ENCODE data around the gene RNU1-1. TPM values are rescaled to one million over a fixed set of nuclear protein-coding genes. Genes with fewer than 3 reads are reported as not detected.
"Not testable (repeated sequence)": the region's sequence is repeated elsewhere in the genome, so short reads cannot be mapped to it uniquely, and the experiment has no call there.

RNU1-1 gene
- total and polyA plus RNA-seq, 7 donors, result under 0.01 TPM; not detected in 3

DNA sequence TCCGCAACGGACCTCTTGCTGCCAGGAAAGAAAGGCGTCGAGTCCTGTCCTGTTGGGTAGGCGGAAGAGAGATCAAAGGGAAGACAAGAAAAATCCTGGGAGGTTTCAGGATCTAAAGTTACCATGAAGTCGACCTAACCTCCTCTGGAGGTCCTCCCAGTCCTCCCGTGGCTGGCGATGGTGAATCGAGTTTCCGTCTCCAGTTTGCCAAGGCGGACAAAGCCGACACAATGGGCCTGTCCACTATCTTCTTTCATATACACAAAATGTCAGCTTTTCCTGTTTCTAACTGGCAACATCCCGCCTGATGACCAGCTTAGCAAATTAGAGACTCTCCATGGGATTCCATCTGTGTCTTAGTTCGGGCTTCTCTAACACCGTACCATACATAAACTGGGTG, 22.7 kb upstream of the RNU1-1 start:
- Histone ChIP-seq H3K27me3 (peaks cover 0 to 35% (median 21%) of the 10 kb centered on the region in 3 donors), H3K4me1 (peaks cover 0 to 11% (median 7%) of the 10 kb centered on the region in 4 donors)
- H3K36me3 ChIP-seq; DNase-seq; H3K9me3 ChIP-seq; intact Hi-C loops (cut with DNase I); H3K4me3 ChIP-seq; H3K27ac ChIP-seq: not testable (repeated sequence)
- WGBS, 2 donors, result 86 to 88% methylated on average over 15 of the region's 15 CpGs

DNA sequence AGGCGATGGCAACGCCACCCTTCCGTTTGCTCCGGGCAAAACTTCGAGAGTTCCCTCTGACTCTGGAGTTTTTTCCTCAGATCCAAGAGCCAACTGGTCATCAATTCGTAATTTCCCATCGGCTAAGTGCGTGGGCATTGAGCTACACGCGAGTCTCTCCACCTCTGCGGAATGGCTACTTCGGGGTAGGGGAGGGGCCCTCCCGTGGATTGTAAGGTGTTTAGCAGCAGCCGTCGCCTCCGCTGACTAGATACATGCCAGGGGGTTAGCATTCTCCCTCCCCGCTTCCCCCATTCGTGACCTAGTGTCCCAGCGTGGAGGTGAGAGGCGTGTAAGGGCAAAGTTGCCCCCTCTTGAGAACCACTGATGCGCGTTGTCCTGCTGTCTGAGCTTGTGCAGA, 21.8 kb upstream of the RNU1-1 start:
- DNase-seq, result not testable (repeated sequence)

DNA sequence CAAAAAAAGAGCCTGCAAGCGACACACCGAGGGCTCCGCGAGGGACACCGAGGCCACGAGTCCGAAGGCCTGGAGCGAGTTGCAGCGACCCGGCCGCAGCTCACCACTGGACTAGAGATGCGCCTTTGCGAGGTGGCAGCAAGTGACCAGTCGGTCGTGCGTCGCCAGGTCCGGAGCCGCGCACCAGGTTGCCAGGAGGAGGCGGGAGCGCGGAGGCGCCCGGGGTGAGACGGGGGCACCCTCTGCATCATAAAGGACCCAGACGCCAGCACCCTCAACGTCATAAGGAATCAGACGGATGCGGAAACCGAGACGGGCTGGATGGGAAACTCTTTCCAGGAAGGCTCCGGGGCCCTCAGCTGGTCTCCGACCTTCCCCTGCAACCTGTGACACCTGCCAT, 21.4 kb upstream of the RNU1-1 start:
- intact Hi-C loops (cut with DNase I); H3K27ac ChIP-seq; H3K36me3 ChIP-seq; H3K9me3 ChIP-seq: not testable (repeated sequence)
- WGBS, 2 donors, result 18 to 28% methylated on average over 34 of the region's 34 CpGs
- Histone ChIP-seq H3K4me1 (peaks cover 0 to 11% (median 7%) of the 10 kb centered on the region in 4 donors), H3K4me3 (peak overlapping the region in 1 of 4 donors; percentile 19), H3K27me3 (peaks cover 0 to 42% (median 34%) of the 10 kb centered on the region in 3 donors)
- peak; percentile 65 for DNase-seq

More for the DNA sequence above, 21.8 kb upstream of the RNU1-1 start:
- H3K27ac ChIP-seq; H3K9me3 ChIP-seq; intact Hi-C loops (cut with DNase I); H3K36me3 ChIP-seq: not testable (repeated sequence)
- Histone ChIP-seq H3K4me3 (peak overlapping the region in 1 of 4 donors; percentile 19), H3K4me1 (peaks cover 0 to 11% (median 7%) of the 10 kb centered on the region in 4 donors), H3K27me3 (peaks cover 0 to 42% (median 30%) of the 10 kb centered on the region in 3 donors)
- 63 to 73% methylated on average over 22 of the region's 22 CpGs for WGBS, 2 donors

DNA sequence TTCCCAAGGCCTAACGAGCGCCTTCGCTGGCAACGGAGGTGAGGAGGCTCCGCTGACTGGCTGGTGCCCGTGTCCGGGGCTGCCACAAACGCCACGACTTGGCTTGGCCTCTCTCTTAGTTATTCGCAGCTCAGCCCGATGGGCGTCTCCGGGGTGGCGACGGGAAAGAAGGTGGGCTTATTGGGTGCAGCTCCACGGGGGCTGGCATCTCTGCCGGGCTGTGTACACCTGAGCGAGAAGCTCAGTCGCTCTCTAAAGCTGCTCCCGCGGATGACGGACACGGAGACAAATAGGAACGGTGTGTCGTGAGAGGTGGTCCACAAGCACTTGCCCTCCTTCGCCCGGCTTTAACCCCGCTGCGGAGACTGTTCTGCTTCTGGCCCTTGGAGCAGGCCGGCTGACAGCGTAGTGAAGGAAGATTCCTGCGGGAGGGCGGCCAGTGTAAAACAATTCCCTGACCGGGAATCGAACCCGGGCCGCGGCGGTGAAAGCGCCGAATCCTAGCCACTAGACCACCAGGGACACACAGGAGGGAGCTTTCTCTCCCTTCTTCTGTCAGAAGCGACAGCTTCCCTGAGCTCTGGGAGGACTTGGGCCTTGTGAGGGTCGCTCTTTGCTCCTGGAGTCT, 20.9 kb upstream of the RNU1-1 start:
- H3K27ac ChIP-seq; H3K9me3 ChIP-seq; H3K36me3 ChIP-seq; intact Hi-C loops (cut with DNase I): not testable (repeated sequence)
- peak; percentile 83 for DNase-seq
- peaks cover 0 to 11% (median 7%) of the 10 kb centered on the region in 4 donors for H3K4me1 ChIP-seq
- peak overlapping the region in 2 of 4 donors; percentile 10 to 19 for H3K4me3 ChIP-seq
- peaks cover 0 to 46% (median 39%) of the 10 kb centered on the region in 3 donors for H3K27me3 ChIP-seq
- WGBS, 2 donors, result 3 to 21% methylated on average over 31 to 32 of the region's 43 CpGs

DNA sequence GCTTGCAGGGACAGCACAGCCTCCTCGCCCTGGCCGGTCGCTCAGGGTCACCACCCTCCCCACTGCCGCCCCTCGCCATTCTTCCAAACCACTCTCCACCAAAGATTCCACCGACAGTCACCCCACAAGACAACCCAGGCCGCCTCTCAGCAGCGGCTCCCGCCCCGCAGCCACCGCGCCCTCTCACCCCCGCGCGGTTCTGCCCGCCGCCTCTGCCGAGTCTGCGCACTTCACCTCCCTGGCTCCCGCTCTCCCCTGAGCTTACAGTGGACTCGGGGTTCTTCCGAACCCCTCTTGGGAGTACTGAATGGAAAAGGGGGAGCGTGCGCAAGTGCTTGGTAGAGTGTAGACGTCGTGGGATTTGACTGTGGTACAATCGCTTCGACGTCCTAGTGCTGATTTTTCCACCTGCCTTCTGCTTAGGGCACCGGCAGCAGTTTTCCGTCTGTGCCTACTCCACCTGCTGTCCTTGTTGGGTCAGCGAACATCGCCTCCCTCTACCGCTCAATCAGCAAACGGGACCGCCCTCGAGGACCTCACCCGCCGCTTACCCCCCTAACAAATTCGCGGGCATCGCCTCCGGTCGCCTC, 20.2 kb upstream of the RNU1-1 start:
- peak; percentile 66 for DNase-seq
- H3K36me3 ChIP-seq; H3K27ac ChIP-seq; intact Hi-C loops (cut with DNase I); H3K9me3 ChIP-seq: not testable (repeated sequence)
- Histone ChIP-seq H3K27me3 (peaks cover 0 to 46% (median 39%) of the 10 kb centered on the region in 3 donors), H3K4me1 (peaks cover 0 to 11% (median 7%) of the 10 kb centered on the region in 4 donors), H3K4me3 (peak overlapping the region in 1 of 4 donors; percentile 19)
- 12 to 19% methylated on average over 37 to 44 of the region's 44 CpGs for WGBS, 2 donors

DNA sequence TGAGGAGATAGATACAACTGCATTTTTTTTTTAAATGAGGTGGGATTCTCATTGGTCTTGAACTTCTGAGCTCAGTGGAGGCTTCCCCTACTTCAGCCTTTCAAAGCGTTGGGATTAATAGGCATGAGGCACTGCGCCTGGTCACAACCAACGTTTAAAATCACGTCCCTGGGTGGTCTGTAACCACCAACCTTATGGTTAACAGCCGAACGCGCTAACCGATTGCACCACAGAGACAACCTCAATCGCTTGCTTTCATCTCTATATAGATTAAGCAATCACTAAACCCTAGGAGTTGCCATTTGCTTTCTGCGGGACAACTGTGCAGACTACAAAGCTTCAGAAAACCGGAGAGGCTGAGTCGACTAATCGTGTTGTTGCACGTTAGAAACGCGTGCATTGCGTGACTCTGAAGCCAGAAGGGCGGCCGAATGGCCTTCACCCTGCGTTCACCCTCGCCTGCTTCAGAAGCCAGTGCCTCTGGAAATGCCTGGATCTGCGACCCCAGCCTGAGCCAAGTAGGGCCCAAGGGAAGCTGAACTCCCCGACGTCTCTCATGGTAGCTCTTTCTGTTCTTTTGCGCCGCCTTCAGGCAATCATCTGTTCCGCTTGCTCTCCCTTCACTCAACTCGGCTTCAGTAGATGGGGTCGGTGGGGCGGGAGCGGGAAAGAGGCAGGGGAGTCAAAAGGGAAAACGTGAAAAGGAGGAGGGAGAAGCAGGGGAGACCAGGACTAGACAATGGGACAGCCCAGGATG, 18.3 kb upstream of the RNU1-1 start:
- WGBS, 2 donors, result 33 to 42% methylated on average over 28 to 29 of the region's 32 CpGs
- H3K27ac ChIP-seq; H3K9me3 ChIP-seq; intact Hi-C loops (cut with DNase I); H3K36me3 ChIP-seq; H3K4me3 ChIP-seq; DNase-seq: not testable (repeated sequence)
- Histone ChIP-seq H3K27me3 (peaks cover 0 to 46% (median 39%) of the 10 kb centered on the region in 3 donors), H3K4me1 (peaks cover 0 to 11% (median 7%) of the 10 kb centered on the region in 4 donors)

DNA sequence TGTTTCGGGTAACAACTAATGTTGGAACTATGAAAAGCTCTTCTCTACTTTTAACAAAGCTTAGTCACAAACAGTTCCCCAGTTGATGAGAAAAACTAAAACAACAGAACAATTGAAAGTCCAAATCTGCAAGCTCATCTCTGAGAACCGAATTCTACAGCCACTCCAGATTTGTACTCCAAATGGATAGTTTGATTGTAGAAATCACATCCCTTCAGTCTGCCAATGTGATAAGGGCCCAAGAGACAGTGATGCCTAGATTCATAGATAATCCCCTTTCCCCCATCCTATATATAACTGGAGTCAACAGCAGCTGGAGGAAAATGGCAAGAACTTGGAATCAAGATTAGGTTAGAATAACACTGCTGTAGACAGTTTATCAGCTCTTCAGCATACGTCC, 14.3 kb upstream of the RNU1-1 start:
- H3K4me1 ChIP-seq; DNase-seq; intact Hi-C loops (cut with DNase I); H3K27ac ChIP-seq; H3K9me3 ChIP-seq; H3K36me3 ChIP-seq; H3K4me3 ChIP-seq: not testable (repeated sequence)
- WGBS, 2 donors, result 81 to 88% methylated on average over 3 of the region's 3 CpGs
- peaks cover 0 to 28% (median 22%) of the 10 kb centered on the region in 3 donors for H3K27me3 ChIP-seq

DNA sequence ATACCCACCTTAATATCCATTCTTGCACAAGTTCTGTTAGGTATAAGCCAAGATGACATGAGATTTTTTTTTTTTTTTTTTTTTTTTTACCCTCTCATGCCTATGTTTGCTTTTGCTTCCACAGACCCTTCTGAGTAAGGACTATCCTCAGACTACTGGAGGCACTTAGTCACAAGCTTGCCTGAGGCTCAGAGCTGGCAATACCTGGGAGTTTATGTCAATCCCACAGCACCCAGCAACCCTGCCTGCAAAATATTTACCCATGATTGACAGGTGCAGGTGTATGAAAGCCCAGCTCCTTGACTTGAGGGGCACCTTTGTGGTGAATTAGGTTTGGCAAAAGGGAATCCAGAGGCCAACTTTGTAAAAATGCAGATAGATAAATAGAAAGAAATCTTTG, 11.7 kb upstream of the RNU1-1 start:
- DNase-seq; H3K4me1 ChIP-seq; H3K27ac ChIP-seq; H3K9me3 ChIP-seq; intact Hi-C loops (cut with DNase I); H3K4me3 ChIP-seq; H3K36me3 ChIP-seq: not testable (repeated sequence)
- peaks cover 4 to 15% (median 9%) of the 10 kb centered on the region in 3 donors for H3K27me3 ChIP-seq

DNA sequence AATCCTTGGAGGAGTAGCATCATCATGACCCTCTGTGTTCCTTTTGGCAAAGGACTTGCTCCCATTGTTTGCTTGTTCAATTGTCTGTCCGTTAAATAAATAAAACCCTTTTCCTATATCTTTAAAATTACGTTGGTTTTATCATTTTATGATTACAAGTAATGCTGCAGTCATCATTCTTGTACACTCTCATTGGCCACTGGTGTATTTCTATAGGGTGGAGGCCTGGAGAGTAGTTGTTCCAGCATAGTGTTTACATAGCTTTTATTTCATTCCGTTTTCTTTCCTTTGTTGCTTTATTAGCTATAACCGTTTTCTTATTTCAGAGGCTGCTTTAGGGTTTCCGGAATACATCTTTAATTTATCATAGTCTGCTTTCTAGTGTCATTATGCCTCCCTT, 7.6 kb upstream of the RNU1-1 start:
- H3K9me3 ChIP-seq; H3K4me3 ChIP-seq; H3K4me1 ChIP-seq; intact Hi-C loops (cut with DNase I); H3K27ac ChIP-seq; DNase-seq; H3K36me3 ChIP-seq: not testable (repeated sequence)
- peaks cover 11 to 28% (median 15%) of the 10 kb centered on the region in 3 donors for H3K27me3 ChIP-seq
- 18 to 69% methylated on average over 5 of the region's 5 CpGs for WGBS, 2 donors
